C1 segment of cervical spinal cord (tissue), 14 donors: ENCODE results near the gene SEPTIN5.
A peak's percentile ranks its signal among the peaks of the same experiment; 100 is the strongest.

ENCODE experiments used
- DNase-seq, 14 donors: peaks; one replicate each; lab custom pipeline; 2025; lab: John Stamatoyannopoulos, UW

SEPTIN5 gene

GRCh38 chr22:19732403-19733113 lies 18.3 kb downstream of the SEPTIN5 start:
- DNase-seq, result no peak

GRCh38 chr22:19733755-19734154 lies 19.5 kb downstream of the SEPTIN5 start:
- DNase-seq, result no peak

- no peak for DNase-seq
These were observed 19.9 kb downstream of the SEPTIN5 start for GRCh38 chr22:19734163-19734562.

GRCh38 chr22:19734837-19735382 lies 20.6 kb downstream of the SEPTIN5 start:
- no peak for DNase-seq

- no peak for DNase-seq
These were observed 21.6 kb downstream of the SEPTIN5 start for GRCh38 chr22:19735665-19736510.

- no peak for DNase-seq
These were observed 23.8 kb downstream of the SEPTIN5 start for GRCh38 chr22:19737846-19738663.

GRCh38 chr22:19738664-19739447 lies 24.6 kb downstream of the SEPTIN5 start:
- no peak for DNase-seq

- DNase-seq, result no peak
These were observed 25.2 kb downstream of the SEPTIN5 start for GRCh38 chr22:19739448-19739895.

GRCh38 chr22:19739911-19740449 lies 25.7 kb downstream of the SEPTIN5 start:
- DNase-seq, result no peak

- no peak for DNase-seq
These were observed 26.3 kb downstream of the SEPTIN5 start for GRCh38 chr22:19740586-19740985.

- DNase-seq, result no peak
These were observed 26.8 kb downstream of the SEPTIN5 start for GRCh38 chr22:19741053-19741452.

GRCh38 chr22:19742160-19743066 lies 28.1 kb downstream of the SEPTIN5 start:
- peak in 3 of 14 donors; percentile 14 to 22 (median 15) for DNase-seq

GRCh38 chr22:19743081-19743480 lies 28.8 kb downstream of the SEPTIN5 start:
- DNase-seq, result no peak

GRCh38 chr22:19743651-19744050 lies 29.3 kb downstream of the SEPTIN5 start:
- no peak for DNase-seq

- DNase-seq, result no peak
These were observed 30.2 kb downstream of the SEPTIN5 start for GRCh38 chr22:19744350-19745006.

GRCh38 chr22:19745155-19746101 lies 31.1 kb downstream of the SEPTIN5 start:
- DNase-seq, result no peak

GRCh38 chr22:19746726-19747125 lies 32.4 kb downstream of the SEPTIN5 start:
- DNase-seq, result no peak

GRCh38 chr22:19747551-19747950 lies 33.2 kb downstream of the SEPTIN5 start:
- no peak for DNase-seq
